Fibroblast of lung (primary cell): ENCODE data around the gene TPBG.

Experiments
- EZH2 ChIP-seq: IDR thresholded peaks from 2 replicates; pipeline ENCODE4 v1.5.1; 2012; ENCODE audit warnings: low read length, control low read depth, mild to moderate bottlenecking; ENCODE audit errors: missing control alignments
- TF ChIP-seq, protein P1 (sequence below), 2 donors: IDR thresholded peaks in 1 of 2; conservative IDR thresholded peaks in 1 of 2; 1 replicate in 1 of 2; 2 replicates in 1 of 2; pipeline ENCODE4 v1.5.1; 2011 to 2012; ENCODE audit warnings: low read length in 2 of 2, control low read depth in 1 of 2, inconsistent platforms in 1 of 2, low read depth in 1 of 2, mild to moderate bottlenecking in 1 of 2

DNA sequence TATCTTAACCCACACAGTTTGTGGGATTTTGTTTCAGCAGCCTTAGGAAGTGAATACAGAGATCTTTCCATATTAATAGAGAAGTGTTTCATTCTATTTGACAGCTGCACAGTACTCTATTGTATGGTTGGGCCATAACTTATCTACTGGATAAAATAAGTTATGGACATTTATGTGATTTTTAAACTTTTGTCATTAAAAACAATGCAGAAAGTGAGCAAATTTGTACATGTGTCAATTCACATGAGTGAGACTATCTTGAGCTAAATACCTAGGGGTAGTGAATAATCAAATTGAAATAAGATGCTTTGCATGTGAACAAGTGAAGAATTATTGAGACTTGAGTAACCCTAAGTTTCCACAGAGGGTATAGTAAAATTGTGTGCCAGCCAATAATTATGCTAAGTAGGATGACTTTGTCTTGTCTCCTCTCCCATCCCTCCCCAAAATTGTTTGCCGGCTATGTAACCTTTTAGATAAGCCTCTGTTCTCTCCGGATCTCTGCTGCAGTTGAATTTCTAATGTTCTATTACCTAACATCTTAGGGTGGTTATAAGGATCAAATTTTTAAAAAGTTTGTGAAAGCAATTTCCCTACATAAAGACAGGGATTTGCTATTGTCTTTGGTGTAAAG, 33.3 kb upstream of the TPBG start:
- TF ChIP-seq, protein P1, sequence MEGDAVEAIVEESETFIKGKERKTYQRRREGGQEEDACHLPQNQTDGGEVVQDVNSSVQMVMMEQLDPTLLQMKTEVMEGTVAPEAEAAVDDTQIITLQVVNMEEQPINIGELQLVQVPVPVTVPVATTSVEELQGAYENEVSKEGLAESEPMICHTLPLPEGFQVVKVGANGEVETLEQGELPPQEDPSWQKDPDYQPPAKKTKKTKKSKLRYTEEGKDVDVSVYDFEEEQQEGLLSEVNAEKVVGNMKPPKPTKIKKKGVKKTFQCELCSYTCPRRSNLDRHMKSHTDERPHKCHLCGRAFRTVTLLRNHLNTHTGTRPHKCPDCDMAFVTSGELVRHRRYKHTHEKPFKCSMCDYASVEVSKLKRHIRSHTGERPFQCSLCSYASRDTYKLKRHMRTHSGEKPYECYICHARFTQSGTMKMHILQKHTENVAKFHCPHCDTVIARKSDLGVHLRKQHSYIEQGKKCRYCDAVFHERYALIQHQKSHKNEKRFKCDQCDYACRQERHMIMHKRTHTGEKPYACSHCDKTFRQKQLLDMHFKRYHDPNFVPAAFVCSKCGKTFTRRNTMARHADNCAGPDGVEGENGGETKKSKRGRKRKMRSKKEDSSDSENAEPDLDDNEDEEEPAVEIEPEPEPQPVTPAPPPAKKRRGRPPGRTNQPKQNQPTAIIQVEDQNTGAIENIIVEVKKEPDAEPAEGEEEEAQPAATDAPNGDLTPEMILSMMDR (conservative IDR thresholded peaks at IDR 0.05 in 1 of 2, IDR thresholded peaks at IDR 0.05 in 1 of 2; ENCODE audit: low read depth in 1 of 2, low read length in 2 of 2) = no peak
- no peak for TF ChIP-seq EZH2
